ENCODE measurements around the gene OR10H4. TPM values are rescaled to one million over a fixed set of nuclear protein-coding genes. Genes with fewer than 3 reads are reported as not detected.
"Not testable (repeated sequence)": the region's sequence is repeated elsewhere in the genome, so short reads cannot be mapped to it uniquely, and the experiment has no call there.

The OR10H4 gene
- total RNA-seq, result not detected in 3 replicates
- long read RNA-seq, result 0 reads

GRCh38 chr19:15948223-15949058 lies at the start of gene OR10H4:
TSS of gene OR10H4 (plus strand) at chr19:15949008. CDS start at chr19:15949008, 0 bp downstream.
- no peak within 1 kb of the TSS for H3K27ac Mint-ChIP-seq (ENCODE audit: unreplicated experiment)
- no peaks in the 10 kb centered on the region for H3K4me1 Mint-ChIP-seq (ENCODE audit: low read depth)
- no peak for TF ChIP-seq CTCF (IDR thresholded peaks at IDR 0.05)
- DNase-seq (ENCODE audit: low spot score), result no peak
- H3K4me3 Mint-ChIP-seq (ENCODE audit: unreplicated experiment), result no peak within 1 kb of the TSS
- no peaks in the 10 kb centered on the region for H3K27me3 Mint-ChIP-seq (ENCODE audit: low read depth)
- H3K9me3 Mint-ChIP-seq (ENCODE audit: low read depth), result peaks cover 23% of the 10 kb centered on the region
- peaks cover 4% of the 10 kb centered on the region for H3K36me3 Mint-ChIP-seq (ENCODE audit: low read depth)

- not testable (repeated sequence) for H3K27me3 Mint-ChIP-seq (ENCODE audit: low read depth); H3K27ac Mint-ChIP-seq (ENCODE audit: unreplicated experiment); H3K4me1 Mint-ChIP-seq (ENCODE audit: low read depth); H3K36me3 Mint-ChIP-seq (ENCODE audit: low read depth); H3K4me3 Mint-ChIP-seq (ENCODE audit: unreplicated experiment); DNase-seq (ENCODE audit: low spot score)
- H3K9me3 Mint-ChIP-seq (ENCODE audit: low read depth), result peaks cover 39% of the 10 kb centered on the region
Measured at GRCh38 chr19:15899561-15899960, 49.2 kb upstream of the OR10H4 start.

GRCh38 chr19:15900032-15900431 lies 48.8 kb upstream of the OR10H4 start:
- H3K27ac Mint-ChIP-seq (ENCODE audit: unreplicated experiment); H3K27me3 Mint-ChIP-seq (ENCODE audit: low read depth); DNase-seq (ENCODE audit: low spot score); H3K4me1 Mint-ChIP-seq (ENCODE audit: low read depth); H3K4me3 Mint-ChIP-seq (ENCODE audit: unreplicated experiment); H3K36me3 Mint-ChIP-seq (ENCODE audit: low read depth): not testable (repeated sequence)
- peaks cover 43% of the 10 kb centered on the region for H3K9me3 Mint-ChIP-seq (ENCODE audit: low read depth)

GRCh38 chr19:15900504-15900903 lies 48.3 kb upstream of the OR10H4 start:
- Mint-ChIP-seq H3K4me1 (ENCODE audit: low read depth) (no peaks in the 10 kb centered on the region), H3K36me3 (ENCODE audit: low read depth) (no peaks in the 10 kb centered on the region), H3K4me3 (ENCODE audit: unreplicated experiment) (no peak overlapping the region), H3K27me3 (ENCODE audit: low read depth) (no peaks in the 10 kb centered on the region), H3K27ac (ENCODE audit: unreplicated experiment) (no peak overlapping the region), H3K9me3 (ENCODE audit: low read depth) (peaks cover 42% of the 10 kb centered on the region)
- TF ChIP-seq CTCF (IDR thresholded peaks at IDR 0.05), result no peak
- DNase-seq (ENCODE audit: low spot score), result no peak

GRCh38 chr19:15902254-15902653 lies 46.6 kb upstream of the OR10H4 start:
- TF ChIP-seq CTCF (IDR thresholded peaks at IDR 0.05), result no peak
- DNase-seq (ENCODE audit: low spot score), result no peak
- no peaks in the 10 kb centered on the region for H3K4me1 Mint-ChIP-seq (ENCODE audit: low read depth)
- no peaks in the 10 kb centered on the region for H3K36me3 Mint-ChIP-seq (ENCODE audit: low read depth)
- H3K9me3 Mint-ChIP-seq (ENCODE audit: low read depth), result peaks cover 39% of the 10 kb centered on the region
- H3K27ac Mint-ChIP-seq (ENCODE audit: unreplicated experiment), result no peak overlapping the region
- no peaks in the 10 kb centered on the region for H3K27me3 Mint-ChIP-seq (ENCODE audit: low read depth)
- no peak overlapping the region for H3K4me3 Mint-ChIP-seq (ENCODE audit: unreplicated experiment)

GRCh38 chr19:15902898-15903297 lies 45.9 kb upstream of the OR10H4 start:
- DNase-seq (ENCODE audit: low spot score); H3K4me3 Mint-ChIP-seq (ENCODE audit: unreplicated experiment); H3K27me3 Mint-ChIP-seq (ENCODE audit: low read depth); H3K36me3 Mint-ChIP-seq (ENCODE audit: low read depth); H3K27ac Mint-ChIP-seq (ENCODE audit: unreplicated experiment); H3K4me1 Mint-ChIP-seq (ENCODE audit: low read depth): not testable (repeated sequence)
- peaks cover 39% of the 10 kb centered on the region for H3K9me3 Mint-ChIP-seq (ENCODE audit: low read depth)

GRCh38 chr19:15905026-15905425 lies 43.8 kb upstream of the OR10H4 start:
- Mint-ChIP-seq H3K9me3 (ENCODE audit: low read depth) (peaks cover 35% of the 10 kb centered on the region), H3K36me3 (ENCODE audit: low read depth) (no peaks in the 10 kb centered on the region), H3K4me1 (ENCODE audit: low read depth) (no peaks in the 10 kb centered on the region), H3K27ac (ENCODE audit: unreplicated experiment) (no peak overlapping the region), H3K4me3 (ENCODE audit: unreplicated experiment) (no peak overlapping the region), H3K27me3 (ENCODE audit: low read depth) (no peaks in the 10 kb centered on the region)
- DNase-seq (ENCODE audit: low spot score), result no peak
- no peak for TF ChIP-seq CTCF (IDR thresholded peaks at IDR 0.05)

All from chondrocyte (in vitro differentiated cells).